Lower leg skin (tissue), 4 donors: Measurements from ENCODE around the gene NEGR1. TPM values are rescaled to one million over a fixed set of nuclear protein-coding genes. Genes with fewer than 3 reads are reported as not detected.

ENCODE experiments used
- DNase-seq, 2 donors: peaks; one replicate each; pipeline ENCODE4 v3.0.0-alpha.2; 2019; ENCODE audit warnings: low spot score in 2 of 2
- H3K4me3 ChIP-seq: fragments of 200-600 bp; sonication (generic); 2 replicates; pipeline ENCODE4 v1.5.1; 2017; ENCODE audit warnings: mild to moderate bottlenecking, low read depth; ENCODE audit not compliant: poor library complexity, severe bottlenecking
- POLR2A ChIP-seq, 2 donors: fragments of 450-650 bp; IDR thresholded peaks; one replicate each; pipeline ENCODE4 v1.6.1; 2016 to 2017; ENCODE audit warnings: antibody characterized with exemption in 2 of 2, mild to moderate bottlenecking in 1 of 2, moderate library complexity in 1 of 2
- WGBS, 2 donors: methylation state at CpG; one replicate each; pipeline ENCODE4 v1.1.5; 2018; 5-methylcytosine and 5-hydroxymethylcytosine counted together
- intact Hi-C: fragments of 100-400 bp; cut with DNase I; formaldehyde crosslinking; loops from one replicate; pipeline ENCODE4 v1.15.0; 2023; ENCODE audit warnings: low total_unique reads
- total RNA-seq, 4 donors: library from RNA; depleted of rRNA; stranded (reverse); fragments of >200 nt; gene quantifications; one replicate each; pipeline ENCODE4 v1.1.0, GENCODE V29; 2016
- TF ChIP-seq, protein P1 (sequence below), 3 donors: fragments of 450-650 bp; IDR thresholded peaks; one replicate each; pipeline ENCODE4 v1.5.1; 2016; ENCODE audit warnings: antibody characterized with exemption in 3 of 3, mild to moderate bottlenecking in 3 of 3, moderate library complexity in 2 of 3

The NEGR1 gene
- total RNA-seq, 4 donors from 2014 or later = 4.1 to 13.6 (median 6.0) TPM

DNA sequence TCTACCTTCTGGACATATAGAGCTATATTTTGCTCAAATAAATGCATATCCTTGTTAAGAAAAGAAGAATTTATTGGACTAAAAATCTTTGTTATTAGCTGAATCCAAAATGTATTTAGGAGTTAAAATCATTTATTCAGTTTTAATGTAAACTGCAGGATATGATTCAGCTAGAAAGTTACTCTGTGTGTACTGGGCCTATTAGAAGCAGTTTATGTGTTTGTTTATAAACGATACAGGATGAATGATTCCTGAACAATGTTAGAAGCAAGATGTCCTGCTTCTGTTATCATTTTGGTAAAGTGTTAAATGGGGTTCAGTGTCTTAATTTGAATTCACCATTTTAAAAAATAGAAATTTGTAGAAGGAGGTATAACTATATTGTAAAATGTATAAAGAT is 652.3 kb downstream of the NEGR1 start:
- 90 to 96% methylated on average over 1 of the region's 1 CpG for WGBS, 2 donors
- TF ChIP-seq, protein P1, sequence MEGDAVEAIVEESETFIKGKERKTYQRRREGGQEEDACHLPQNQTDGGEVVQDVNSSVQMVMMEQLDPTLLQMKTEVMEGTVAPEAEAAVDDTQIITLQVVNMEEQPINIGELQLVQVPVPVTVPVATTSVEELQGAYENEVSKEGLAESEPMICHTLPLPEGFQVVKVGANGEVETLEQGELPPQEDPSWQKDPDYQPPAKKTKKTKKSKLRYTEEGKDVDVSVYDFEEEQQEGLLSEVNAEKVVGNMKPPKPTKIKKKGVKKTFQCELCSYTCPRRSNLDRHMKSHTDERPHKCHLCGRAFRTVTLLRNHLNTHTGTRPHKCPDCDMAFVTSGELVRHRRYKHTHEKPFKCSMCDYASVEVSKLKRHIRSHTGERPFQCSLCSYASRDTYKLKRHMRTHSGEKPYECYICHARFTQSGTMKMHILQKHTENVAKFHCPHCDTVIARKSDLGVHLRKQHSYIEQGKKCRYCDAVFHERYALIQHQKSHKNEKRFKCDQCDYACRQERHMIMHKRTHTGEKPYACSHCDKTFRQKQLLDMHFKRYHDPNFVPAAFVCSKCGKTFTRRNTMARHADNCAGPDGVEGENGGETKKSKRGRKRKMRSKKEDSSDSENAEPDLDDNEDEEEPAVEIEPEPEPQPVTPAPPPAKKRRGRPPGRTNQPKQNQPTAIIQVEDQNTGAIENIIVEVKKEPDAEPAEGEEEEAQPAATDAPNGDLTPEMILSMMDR (IDR thresholded peaks at IDR 0.05) = no peak
- no peak for TF ChIP-seq POLR2A (IDR thresholded peaks at IDR 0.05)
- no peak overlapping the region for H3K4me3 ChIP-seq
- intact Hi-C loops = no loop called here
- DNase-seq = no peak

DNA sequence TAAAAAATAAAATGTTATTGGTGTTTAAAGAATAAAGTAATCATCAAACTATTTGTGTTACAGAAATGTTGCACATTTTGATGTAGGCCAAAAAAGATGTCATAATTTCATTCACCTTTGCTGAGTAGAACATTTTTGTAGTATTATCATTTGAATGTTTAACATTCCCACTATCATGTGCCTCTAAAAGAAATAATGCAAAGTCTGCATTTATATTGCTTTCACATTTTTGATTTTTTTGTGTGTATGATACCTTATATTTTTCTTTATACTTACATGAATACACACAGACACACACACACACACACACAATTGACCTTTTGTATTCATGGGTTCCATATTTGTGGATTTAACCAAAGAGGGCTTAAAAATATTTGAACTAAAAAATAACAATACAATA is 657.3 kb downstream of the NEGR1 start:
- no peak overlapping the region for H3K4me3 ChIP-seq
- intact Hi-C loops = no loop called here
- no peak for DNase-seq
- no peak for TF ChIP-seq POLR2A (IDR thresholded peaks at IDR 0.05)
- TF ChIP-seq, protein P1 (IDR thresholded peaks at IDR 0.05) = no peak

DNA sequence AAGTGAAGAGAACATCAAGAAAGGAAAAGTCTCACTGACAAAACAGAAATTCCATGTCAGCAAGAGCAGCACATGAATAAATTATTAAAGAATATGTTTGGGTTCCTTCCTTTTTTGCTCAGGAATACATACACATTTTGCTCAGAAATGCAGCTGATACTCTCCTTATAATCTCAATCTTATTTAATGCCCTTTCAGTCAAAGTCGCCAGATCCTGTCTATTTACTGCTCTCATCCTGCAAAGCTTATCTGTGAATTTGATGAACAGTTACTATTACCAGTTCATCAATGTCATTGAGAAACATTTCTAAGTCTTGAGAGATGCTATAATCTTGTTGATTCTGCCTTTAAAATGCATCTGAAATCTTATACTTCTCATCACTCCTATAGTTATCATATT is 658.5 kb downstream of the NEGR1 start:
- 92 to 94% methylated on average over 1 of the region's 1 CpG for WGBS, 2 donors
- no peak for DNase-seq
- intact Hi-C loops = no loop called here
- H3K4me3 ChIP-seq = no peak overlapping the region
- TF ChIP-seq, protein P1 (IDR thresholded peaks at IDR 0.05) = no peak
- TF ChIP-seq POLR2A (IDR thresholded peaks at IDR 0.05) = no peak

DNA sequence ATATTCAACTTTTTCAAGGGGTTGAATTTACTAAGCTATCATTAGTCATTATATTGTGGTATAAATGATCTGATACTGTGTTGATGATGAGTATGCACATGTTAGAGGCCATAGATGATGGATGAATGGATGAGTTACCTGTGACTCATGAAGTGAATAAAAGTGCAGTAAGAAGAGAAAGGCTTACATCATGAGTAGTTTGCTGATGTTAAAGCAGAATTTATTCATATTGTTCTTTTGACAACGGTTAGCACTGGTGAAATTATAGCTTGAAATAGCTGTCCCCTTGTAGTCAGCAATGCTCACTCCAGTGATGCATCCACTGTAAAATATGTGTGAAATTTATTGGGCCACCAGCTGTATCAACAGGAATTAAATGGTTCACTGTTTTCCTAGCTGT is 660.6 kb downstream of the NEGR1 start:
- DNase-seq = no peak
- TF ChIP-seq, protein P1 (IDR thresholded peaks at IDR 0.05) = no peak
- TF ChIP-seq POLR2A (IDR thresholded peaks at IDR 0.05) = no peak
- no peak overlapping the region for H3K4me3 ChIP-seq
- intact Hi-C loops = no loop called here
- 56 to 67% methylated on average over 1 of the region's 1 CpG for WGBS, 2 donors

DNA sequence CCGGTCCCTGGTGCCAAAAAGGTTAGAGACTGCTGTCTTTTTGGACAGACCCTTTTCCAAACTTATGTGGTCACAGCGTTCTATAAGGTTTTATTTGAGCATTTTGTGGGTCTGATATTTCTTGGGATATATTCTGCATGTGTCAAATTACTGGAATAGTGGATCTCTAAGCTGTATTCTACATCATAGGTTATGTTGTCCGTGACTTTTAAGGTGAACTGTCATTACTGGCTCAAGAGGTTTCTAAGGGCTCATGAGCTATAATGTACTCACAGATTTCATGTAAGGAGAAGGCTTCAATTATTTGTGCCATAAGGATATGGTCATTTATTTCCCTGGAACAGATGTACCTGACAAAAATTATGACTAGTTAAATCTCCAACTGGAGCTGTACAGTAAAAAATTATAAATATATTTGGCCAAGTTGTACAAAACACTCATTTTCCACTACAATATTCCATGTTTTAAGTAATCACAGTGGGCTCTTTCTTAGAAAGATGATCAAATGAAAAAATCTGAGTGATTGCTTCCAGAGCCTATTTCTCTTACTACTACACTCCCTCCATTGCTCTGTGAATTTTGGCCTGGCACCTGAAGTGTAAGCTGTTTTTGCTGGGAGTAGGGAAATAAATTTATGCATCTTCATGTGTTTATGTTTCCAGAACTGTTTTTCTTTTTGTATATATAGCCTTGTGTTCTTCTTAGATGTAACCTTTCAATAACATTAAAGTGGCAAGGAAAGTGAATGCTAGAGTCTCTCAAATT is 663.4 kb downstream of the NEGR1 start:
- TF ChIP-seq POLR2A (IDR thresholded peaks at IDR 0.05) = no peak
- TF ChIP-seq, protein P1 (IDR thresholded peaks at IDR 0.05) = no peak
- intact Hi-C loops = no loop called here
- no peak for DNase-seq
- WGBS, 2 donors = 81 to 90% methylated on average over 3 of the region's 3 CpGs
- H3K4me3 ChIP-seq = no peak overlapping the region

DNA sequence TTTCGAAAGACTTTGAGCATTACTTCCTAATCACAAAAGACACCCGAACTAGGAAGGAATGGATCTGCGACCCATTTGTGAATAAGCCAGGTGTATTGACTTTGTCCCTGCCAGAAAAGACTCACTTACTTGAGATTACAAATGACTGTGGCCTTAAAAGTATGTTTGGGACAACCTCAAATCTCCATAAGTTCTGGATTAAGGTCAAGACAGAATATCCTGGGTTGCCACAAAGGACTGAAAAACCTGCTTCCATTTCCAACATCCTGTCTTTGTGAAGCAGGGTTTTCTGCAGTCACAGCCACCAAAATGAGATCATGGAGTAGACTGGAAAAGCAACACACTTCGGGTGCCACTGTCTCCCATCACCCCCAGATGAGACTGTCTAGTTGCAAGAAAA is 664.1 kb downstream of the NEGR1 start:
- no peak for TF ChIP-seq POLR2A (IDR thresholded peaks at IDR 0.05)
- TF ChIP-seq, protein P1 (IDR thresholded peaks at IDR 0.05) = no peak
- WGBS, 2 donors = 58 to 67% methylated on average over 4 of the region's 4 CpGs
- H3K4me3 ChIP-seq = no peak overlapping the region
- no peak for DNase-seq
- intact Hi-C loops = no loop called here
